A549 (cell line): ENCODE measurements around the gene MRGPRD. TPM values are rescaled to one million over a fixed set of nuclear protein-coding genes. Genes with fewer than 3 reads are reported as not detected.
A peak's percentile ranks its signal among the peaks of the same experiment; 100 is the strongest.

Experiments used
- ATAC-seq, 2 experiments: fragments of 200-7000 bp in 1 of 2; fragments of >200 bp in 1 of 2; cut with Nextera tagmentation in 1 of 2; cut with Tn5 transposase in 1 of 2; 3 replicates each; pipeline versions ENCODE4 v1.8.0 to v1.9.1; 2018 to 2020; ENCODE audit warnings: mild to moderate bottlenecking in 1 of 2, moderate library complexity in 1 of 2
- CTCF ChIA-PET: fragments of 300-600 bp; sonication (Branson Sonifier 250); formaldehyde crosslinking; extraction: SDS; loops from one replicate; lab custom pipeline; 2021; ENCODE audit warnings: antibody characterized with exemption, inconsistent platforms; lab: Yijun Ruan, JAX
- POLR2A ChIA-PET: fragments of 350-600 bp; formaldehyde crosslinking; extraction: SDS; loops from one replicate; lab custom pipeline; 2021; ENCODE audit warnings: antibody characterized with exemption, inconsistent platforms; lab: Yijun Ruan, JAX
- DNase-seq, 2 experiments: peaks; one replicate each; pipeline versions ENCODE4 v3.0.0 to v3.0.0-alpha.2; 2011 to 2016; ENCODE audit warnings: low read depth in 1 of 2, low spot score in 1 of 2
- FAIRE-seq: peaks from 2 replicates; lab custom pipeline; 2011; peaks lifted over from hg19 to GRCh38; lab: Jason Lieb, UNC
- H3K27ac ChIP-seq, 2 experiments: fragments of >200 bp; sonication (Bioruptor Twin); formaldehyde crosslinking; 3 replicates each; pipeline ENCODE4 v1.5.1; 2016 to 2017
- H3K4me1 ChIP-seq: fragments of >200 bp; sonication (Bioruptor Twin); formaldehyde crosslinking; 3 replicates; pipeline ENCODE4 v1.6.1; 2016
- H3K4me2 ChIP-seq: fragments of >200 bp; sonication (Bioruptor Twin); formaldehyde crosslinking; 3 replicates; pipeline ENCODE4 v1.6.1; 2016
- H3K4me3 ChIP-seq: fragments of >200 bp; sonication (Bioruptor Twin); formaldehyde crosslinking; 3 replicates; pipeline ENCODE4 v1.5.1; 2016
- H3K9me3 ChIP-seq: fragments of >200 bp; sonication (Bioruptor Twin); formaldehyde crosslinking; 3 replicates; pipeline ENCODE4 v1.6.1; 2016
- CHD2 ChIP-seq: fragments of 150-350 bp; IDR thresholded peaks from 2 replicates; pipeline ENCODE4 v1.6.1; 2014; ENCODE audit warnings: low read length; ENCODE audit not compliant: partially characterized antibody
- CHD4 ChIP-seq: fragments of 200-600 bp; sonication (generic); IDR thresholded peaks from 2 replicates; pipeline ENCODE4 v1.6.1; 2016; ENCODE audit warnings: antibody characterized with exemption, mild to moderate bottlenecking, borderline replicate concordance
- CTCF ChIP-seq: fragments of >200 bp; sonication (Bioruptor Twin); formaldehyde crosslinking; IDR thresholded peaks from 3 replicates; pipeline ENCODE4 v1.5.1; 2016
- EHMT2 ChIP-seq: fragments of 200-600 bp; sonication (generic); IDR thresholded peaks from 2 replicates; pipeline ENCODE4 v1.6.1; 2016; ENCODE audit warnings: antibody characterized with exemption, low read depth, mild to moderate bottlenecking, moderate library complexity
- ESRRA ChIP-seq: fragments of 150-350 bp; IDR thresholded peaks from 2 replicates; pipeline ENCODE4 v1.6.1; 2014; ENCODE audit warnings: mild to moderate bottlenecking, low read length, borderline replicate concordance
- FOSB ChIP-seq: fragments of 250-450 bp; sonication (Bioruptor Pico); IDR thresholded peaks from 2 replicates; pipeline ENCODE4 v1.5.0; 2020; ENCODE audit warnings: mild to moderate bottlenecking, moderate library complexity
- FOSL2 ChIP-seq, 2 experiments: fragments of 450-650 bp in 1 of 2; fragments of >200 bp in 1 of 2; sonication (Bioruptor Twin) in 1 of 2; formaldehyde crosslinking; IDR thresholded peaks; 2 replicates each; pipeline versions ENCODE4 v1.5.0 to v1.6.1; 2016 to 2020; ENCODE audit warnings: mild to moderate bottlenecking in 1 of 2, moderate library complexity in 1 of 2
- HDAC2 ChIP-seq: fragments of 200-600 bp; sonication (generic); IDR thresholded peaks from 2 replicates; pipeline ENCODE4 v1.6.1; 2016
- HOXB13 ChIP-seq: fragments of 250-450 bp; sonication (Bioruptor Pico); IDR thresholded peaks from 2 replicates; pipeline ENCODE4 v1.5.0; 2020; ENCODE audit warnings: low read depth, mild to moderate bottlenecking, moderate library complexity
- JUNB ChIP-seq: fragments of >200 bp; sonication (Bioruptor Twin); formaldehyde crosslinking; IDR thresholded peaks from 2 replicates; pipeline ENCODE4 v1.6.1; 2016
- MAFK ChIP-seq: fragments of 450-650 bp; IDR thresholded peaks from 2 replicates; pipeline ENCODE4 v1.6.1; 2014; ENCODE audit not compliant: partially characterized antibody
- MAZ ChIP-seq: fragments of 150-350 bp; IDR thresholded peaks from 2 replicates; pipeline ENCODE4 v1.6.1; 2014; ENCODE audit warnings: antibody characterized with exemption, low read depth, low read length, borderline replicate concordance
- MYC ChIP-seq: IDR thresholded peaks from 2 replicates; pipeline ENCODE4 v1.6.1; 2012; ENCODE audit warnings: mild to moderate bottlenecking, inconsistent platforms, low read length, improper control_type of control experiment, borderline replicate concordance
- POLR2A ChIP-seq: IDR thresholded peaks from 2 replicates; pipeline ENCODE4 v1.6.1; 2012; ENCODE audit warnings: mild to moderate bottlenecking, low read length
- RAD21 ChIP-seq, 2 experiments: fragments of >200 bp in 1 of 2; sonication (Bioruptor Twin) in 1 of 2; formaldehyde crosslinking in 1 of 2; IDR thresholded peaks in 1 of 2; conservative IDR thresholded peaks in 1 of 2; 2 replicates in 1 of 2; 3 replicates in 1 of 2; pipeline ENCODE4 v1.6.1; 2012 to 2018; ENCODE audit warnings: inconsistent platforms in 1 of 2
- RARB ChIP-seq: fragments of 250-450 bp; sonication (Bioruptor Pico); IDR thresholded peaks from 2 replicates; pipeline ENCODE4 v1.8.0; 2021; ENCODE audit warnings: mild to moderate bottlenecking, moderate library complexity
- RCOR1 ChIP-seq: fragments of 150-350 bp; IDR thresholded peaks from 2 replicates; pipeline ENCODE4 v1.6.1; 2014; ENCODE audit warnings: antibody characterized with exemption, low read length, low read depth
- SMC3 ChIP-seq: fragments of >200 bp; sonication (Bioruptor Twin); formaldehyde crosslinking; IDR thresholded peaks from 3 replicates; pipeline ENCODE4 v1.6.1; 2018; ENCODE audit warnings: inconsistent platforms
- SREBF2 ChIP-seq: fragments of 450-650 bp; IDR thresholded peaks from 2 replicates; pipeline ENCODE4 v1.6.1; 2014; ENCODE audit warnings: mild to moderate bottlenecking, moderate library complexity
- ZC3H11A ChIP-seq: fragments of 450-650 bp; IDR thresholded peaks from 2 replicates; pipeline ENCODE4 v1.6.1; 2014; ENCODE audit warnings: antibody characterized with exemption, mild to moderate bottlenecking
- ZSCAN20 ChIP-seq: fragments of 250-450 bp; sonication (Bioruptor Pico); IDR thresholded peaks from 2 replicates; pipeline ENCODE4 v1.8.0; 2022; ENCODE audit warnings: mild to moderate bottlenecking, moderate library complexity
- WGBS: methylation state at CpG from one replicate; pipeline ENCODE4 v1.1.6; 2017; ENCODE audit errors: missing lambda C conversion rate; 5-methylcytosine and 5-hydroxymethylcytosine counted together
- polyA plus RNA-seq, 4 experiments: library from polyadenylated mRNA; depleted of rRNA in 3 of 4; stranded (reverse); fragments of >200 nt; fragmentation: RNase III in 1 of 4; extraction: RNeasy Plus Mini Kit Qiagen cat#74134 plus additional on column Dnase treatment in 1 of 4; gene quantifications; 2 replicates in 3 of 4; 3 replicates in 1 of 4; pipeline ENCODE4 v1.2.3, GENCODE V29; 2011 to 2017
- TF ChIP-seq, protein P1 (sequence below): fragments of >200 bp; sonication (Bioruptor Twin); formaldehyde crosslinking; IDR thresholded peaks from 3 replicates; pipeline ENCODE4 v1.6.1; 2016
- TF ChIP-seq, protein P2 (sequence below): fragments of 150-350 bp; IDR thresholded peaks from 2 replicates; pipeline ENCODE4 v1.6.1; 2014; ENCODE audit warnings: low read depth, mild to moderate bottlenecking, low read length

Gene MRGPRD
- polyA plus RNA-seq, 2 of the 4 experiments (the other 2 are of a cell fraction) = not detected

DNA sequence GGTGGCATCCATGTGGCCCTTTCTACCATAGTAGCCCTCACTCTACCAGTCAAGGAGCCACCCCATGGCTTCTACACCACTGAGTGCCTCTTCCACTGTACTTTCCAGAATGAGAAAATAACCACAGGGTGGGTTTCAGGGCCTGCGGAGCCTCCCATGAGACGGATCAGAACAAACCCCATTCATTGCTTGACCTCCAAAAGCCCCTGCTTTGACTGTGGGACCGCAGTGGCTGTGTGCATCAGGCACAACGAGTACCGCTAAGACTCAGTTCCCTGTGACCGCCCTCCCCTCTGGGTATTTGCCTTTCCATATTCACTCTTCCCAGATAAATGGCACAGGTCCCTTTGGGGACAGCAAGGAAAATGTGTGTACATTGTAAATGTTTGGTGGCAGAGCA, 43.7 kb upstream of the MRGPRD start:
- WGBS = 83% methylated on average over 6 of the region's 6 CpGs
- Histone ChIP-seq H3K9me3 (no peaks in the 10 kb centered on the region), H3K4me1 (peaks cover 4% of the 10 kb centered on the region; the same call in 1 of the 3 replicates), H3K4me3 (no peak overlapping the region), H3K4me2 (no peak overlapping the region)
- FAIRE-seq (no peak), ATAC-seq (no peak), DNase-seq (no peak)
- TF ChIP-seq SMC3 = no peak
- TF ChIP-seq CHD2 = no peak
- no peak for TF ChIP-seq RARB (CRISPR knock-in tag)
- TF ChIP-seq ESRRA = no peak
- TF ChIP-seq, all 56 proteins: peak for 0
- CTCF ChIA-PET = interaction anchor here (1.1 kb wide), 1 partner anchor 108 kb away, joined by 3 read pairs; no protein-coding TSS in a partner anchor
- POLR2A ChIA-PET = no interaction called here
- no peak overlapping the region for H3K27ac ChIP-seq

DNA sequence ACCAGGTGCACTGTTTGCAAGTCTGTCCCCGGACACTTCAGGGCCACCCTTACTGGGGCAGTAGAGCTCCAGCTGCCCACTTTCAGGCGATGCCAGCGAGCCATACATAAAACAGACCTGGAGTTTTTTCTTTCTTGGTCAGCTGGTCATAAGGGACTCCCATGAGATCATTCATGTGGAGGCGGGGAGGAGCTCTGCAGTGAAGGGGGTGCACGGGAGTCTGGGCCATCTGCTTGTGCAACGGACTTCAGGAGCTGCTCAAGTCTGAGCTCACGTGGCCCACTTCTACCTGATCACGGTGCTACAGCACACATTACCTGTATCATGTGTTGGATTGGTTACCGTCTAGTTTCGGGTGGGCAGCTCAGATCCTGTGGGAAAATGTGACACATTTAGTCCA, 41.5 kb upstream of the MRGPRD start:
- H3K4me3 ChIP-seq = no peak overlapping the region
- no peaks in the 10 kb centered on the region for H3K4me1 ChIP-seq
- 68% methylated on average over 10 of the region's 10 CpGs for WGBS
- ATAC-seq (no peak), FAIRE-seq (no peak), DNase-seq (no peak)
- no peak overlapping the region for H3K27ac ChIP-seq
- POLR2A ChIA-PET = no interaction called here
- no peak overlapping the region for H3K4me2 ChIP-seq
- no peaks in the 10 kb centered on the region for H3K9me3 ChIP-seq
- TF ChIP-seq ESRRA (no peak), CTCF (no peak), HDAC2 (no peak), HOXB13 (CRISPR knock-in tag) (no peak), CHD4 (no peak), MYC (no peak), FOSB (CRISPR knock-in tag) (no peak), FOSL2 (IDR thresholded peaks at IDR 0.05) (no peak), FOSL2 (CRISPR knock-in tag; IDR thresholded peaks at IDR 0.05) (no peak), RAD21 (conservative IDR thresholded peaks at IDR 0.05 in 1 of 2, IDR thresholded peaks at IDR 0.05 in 1 of 2) (no peak), SMC3 (no peak), MAZ (no peak), ZSCAN20 (CRISPR knock-in tag) (no peak), MAFK (no peak), EHMT2 (no peak), RCOR1 (no peak)
- CTCF ChIA-PET = interaction anchor here (0.6 kb wide), 1 partner anchor 33 kb away, joined by 4 read pairs; no protein-coding TSS in a partner anchor

- no peak for DNase-seq
- FAIRE-seq = no peak
- CTCF ChIA-PET = interaction anchor here (1.3 to 1.4 kb wide), 3 partner anchors 15 to 26 kb away, joined by 3 to 7 read pairs (median 4); no protein-coding TSS in a partner anchor
- peak in 1 of 2 experiments; percentile 48; a peak in 3 of 6 replicates for ATAC-seq
- Histone ChIP-seq H3K27ac (no peak overlapping the region), H3K4me1 (no peaks in the 10 kb centered on the region), H3K9me3 (no peaks in the 10 kb centered on the region), H3K4me3 (no peak overlapping the region), H3K4me2 (no peak overlapping the region)
- POLR2A ChIA-PET = no interaction called here
- 75% methylated on average over 13 of the region's 13 CpGs for WGBS
- TF ChIP-seq EHMT2 = no peak
- TF ChIP-seq ZC3H11A = no peak
- no peak for TF ChIP-seq MAFK
- TF ChIP-seq FOSL2 (IDR thresholded peaks at IDR 0.05) = no peak
- TF ChIP-seq FOSL2 (CRISPR knock-in tag; IDR thresholded peaks at IDR 0.05) = no peak
- TF ChIP-seq POLR2A = no peak
- TF ChIP-seq SREBF2 = no peak
- TF ChIP-seq, protein P1, sequence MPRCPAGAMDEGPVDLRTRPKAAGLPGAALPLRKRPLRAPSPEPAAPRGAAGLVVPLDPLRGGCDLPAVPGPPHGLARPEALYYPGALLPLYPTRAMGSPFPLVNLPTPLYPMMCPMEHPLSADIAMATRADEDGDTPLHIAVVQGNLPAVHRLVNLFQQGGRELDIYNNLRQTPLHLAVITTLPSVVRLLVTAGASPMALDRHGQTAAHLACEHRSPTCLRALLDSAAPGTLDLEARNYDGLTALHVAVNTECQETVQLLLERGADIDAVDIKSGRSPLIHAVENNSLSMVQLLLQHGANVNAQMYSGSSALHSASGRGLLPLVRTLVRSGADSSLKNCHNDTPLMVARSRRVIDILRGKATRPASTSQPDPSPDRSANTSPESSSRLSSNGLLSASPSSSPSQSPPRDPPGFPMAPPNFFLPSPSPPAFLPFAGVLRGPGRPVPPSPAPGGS = no peak
- no peak for TF ChIP-seq MAZ
- TF ChIP-seq SMC3 = no peak
- TF ChIP-seq, protein P2, sequence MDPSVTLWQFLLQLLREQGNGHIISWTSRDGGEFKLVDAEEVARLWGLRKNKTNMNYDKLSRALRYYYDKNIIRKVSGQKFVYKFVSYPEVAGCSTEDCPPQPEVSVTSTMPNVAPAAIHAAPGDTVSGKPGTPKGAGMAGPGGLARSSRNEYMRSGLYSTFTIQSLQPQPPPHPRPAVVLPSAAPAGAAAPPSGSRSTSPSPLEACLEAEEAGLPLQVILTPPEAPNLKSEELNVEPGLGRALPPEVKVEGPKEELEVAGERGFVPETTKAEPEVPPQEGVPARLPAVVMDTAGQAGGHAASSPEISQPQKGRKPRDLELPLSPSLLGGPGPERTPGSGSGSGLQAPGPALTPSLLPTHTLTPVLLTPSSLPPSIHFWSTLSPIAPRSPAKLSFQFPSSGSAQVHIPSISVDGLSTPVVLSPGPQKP = no peak
- no peak for TF ChIP-seq JUNB
- no peak for TF ChIP-seq RCOR1
Measured at GRCh38 chr11:69018924-69019323, 38.1 kb upstream of the MRGPRD start.
